IMR-90 (cell line): ENCODE measurements around the gene C11orf68. TPM values are rescaled to one million over a fixed set of nuclear protein-coding genes. Genes with fewer than 3 reads are reported as not detected.

Experiments
- ATAC-seq: fragments of 200-7000 bp; cut with Tn5 transposase; 2 replicates; pipeline ENCODE4 v1.9.1; 2020; ENCODE audit warnings: low read depth, mild to moderate bottlenecking, moderate library complexity
- BruUV-seq: library from RNA; stranded (reverse); fragments of 400-500 nt; replicated peaks from 2 replicates; lab custom pipeline; 2021; lab: Mats Ljungman, UMichigan
- CTCF ChIA-PET: fragments of 300-600 bp; formaldehyde crosslinking; extraction: SDS; loops from one replicate; lab custom pipeline; 2021; ENCODE audit warnings: antibody characterized with exemption; lab: Yijun Ruan, JAX
- POLR2A ChIA-PET: fragments of 300-600 bp; sonication (Branson Sonifier 250); formaldehyde crosslinking; loops from one replicate; lab custom pipeline; 2022; ENCODE audit warnings: antibody characterized with exemption; ENCODE audit not compliant: unreplicated experiment; lab: Charles Lee
- DNase-seq: peaks from one replicate; pipeline ENCODE4 v3.0.0; 2013
- H2AFZ ChIP-seq: replicated peaks from 2 replicates; pipeline ENCODE3; 2013; ENCODE audit warnings: low read length, mild to moderate bottlenecking; ENCODE audit not compliant: poor library complexity
- H2AK5ac ChIP-seq: 2 replicates; pipeline ENCODE4 v1.6.1; 2013; ENCODE audit warnings: low read depth, low read length, inconsistent platforms
- H2AK9ac ChIP-seq: replicated peaks from 2 replicates; pipeline ENCODE3; 2013; ENCODE audit warnings: mild to moderate bottlenecking, low read depth, low read length, moderate library complexity; ENCODE audit not compliant: poor library complexity
- H2BK120ac ChIP-seq: 2 replicates; pipeline ENCODE4 v1.6.1; 2013; ENCODE audit warnings: low read depth, low read length, inconsistent platforms
- H2BK15ac ChIP-seq: 3 replicates; pipeline ENCODE4 v1.6.1; 2013; ENCODE audit warnings: low read depth, low read length, inconsistent platforms
- H2BK20ac ChIP-seq: 2 replicates; pipeline ENCODE4 v1.6.1; 2013; ENCODE audit warnings: low read depth, mild to moderate bottlenecking, inconsistent platforms, low read length, moderate library complexity
- H2BK5ac ChIP-seq: 2 replicates; pipeline ENCODE4 v1.6.1; 2013; ENCODE audit warnings: mild to moderate bottlenecking, low read depth, low read length, inconsistent platforms; ENCODE audit not compliant: poor library complexity, severe bottlenecking
- H3K14ac ChIP-seq: replicated peaks from 2 replicates; pipeline ENCODE4 v1.6.1; 2013; ENCODE audit warnings: low read depth, low read length, inconsistent platforms
- H3K18ac ChIP-seq: 2 replicates; pipeline ENCODE4 v1.6.1; 2013; ENCODE audit warnings: low read depth, low read length, control low read depth
- H3K23ac ChIP-seq: 2 replicates; pipeline ENCODE4 v1.6.1; 2013; ENCODE audit warnings: low read depth, low read length, inconsistent platforms
- H3K27ac ChIP-seq: 2 replicates; pipeline ENCODE4 v1.5.1; 2013; ENCODE audit warnings: mild to moderate bottlenecking, control low read depth, low read length; ENCODE audit not compliant: insufficient read depth
- H3K27me3 ChIP-seq: 2 replicates; pipeline ENCODE4 v1.6.1; 2013; ENCODE audit warnings: low read length; ENCODE audit not compliant: control insufficient read depth, insufficient read depth
- H3K36me3 ChIP-seq: 2 replicates; pipeline ENCODE4 v1.6.1; 2013; ENCODE audit warnings: low read length, mixed read lengths; ENCODE audit not compliant: control insufficient read depth, insufficient read depth
- H3K4ac ChIP-seq: 2 replicates; pipeline ENCODE4 v1.6.1; 2013; ENCODE audit warnings: low read depth, low read length, inconsistent platforms
- H3K4me1 ChIP-seq: 2 replicates; pipeline ENCODE4 v1.6.1; 2013; ENCODE audit warnings: low read length, mixed read lengths; ENCODE audit not compliant: control insufficient read depth, insufficient read depth
- H3K4me2 ChIP-seq: 2 replicates; pipeline ENCODE4 v1.6.1; 2013; ENCODE audit warnings: low read depth, mild to moderate bottlenecking, control low read depth, low read length, moderate library complexity
- H3K4me3 ChIP-seq: 2 replicates; pipeline ENCODE4 v1.5.1; 2013; ENCODE audit warnings: low read depth, mild to moderate bottlenecking, control low read depth, low read length, moderate library complexity; ENCODE audit not compliant: insufficient read depth
- H3K56ac ChIP-seq: 2 replicates; pipeline ENCODE4 v1.6.1; 2013; ENCODE audit warnings: low read length, inconsistent platforms; ENCODE audit not compliant: insufficient read depth; ENCODE audit errors: extremely low read depth
- H3K79me1 ChIP-seq, 2 experiments: 2 replicates each; pipeline ENCODE4 v1.6.1; 2013; ENCODE audit warnings: low read length in 2 of 2, inconsistent platforms in 1 of 2, low read depth in 1 of 2
- H3K9ac ChIP-seq: 2 replicates; pipeline ENCODE4 v1.6.1; 2013; ENCODE audit warnings: low read depth, low read length, control low read depth
- H3K9me1 ChIP-seq: 2 replicates; pipeline ENCODE4 v1.6.1; 2013; ENCODE audit warnings: low read length, inconsistent platforms; ENCODE audit not compliant: insufficient read depth
- H3K9me3 ChIP-seq: 2 replicates; pipeline ENCODE4 v1.6.1; 2013; ENCODE audit warnings: low read length; ENCODE audit not compliant: control insufficient read depth, insufficient read depth
- H4K20me1 ChIP-seq: 2 replicates; pipeline ENCODE4 v1.6.1; 2013; ENCODE audit warnings: low read length, inconsistent platforms; ENCODE audit not compliant: insufficient read depth
- H4K5ac ChIP-seq: 2 replicates; pipeline ENCODE4 v1.6.1; 2013; ENCODE audit warnings: mild to moderate bottlenecking, low read depth, low read length, control low read depth
- H4K8ac ChIP-seq, 2 experiments: 2 replicates each; pipeline ENCODE4 v1.6.1; 2013; ENCODE audit warnings: low read depth in 2 of 2, low read length in 2 of 2, control low read depth in 1 of 2, inconsistent platforms in 1 of 2
- H4K91ac ChIP-seq: 2 replicates; pipeline ENCODE4 v1.6.1; 2013; ENCODE audit warnings: low read depth, low read length, inconsistent platforms; ENCODE audit not compliant: insufficient read depth
- BHLHE40 ChIP-seq: fragments of 150-350 bp; IDR thresholded peaks from 2 replicates; pipeline ENCODE4 v1.6.1; 2016; ENCODE audit warnings: mild to moderate bottlenecking, low read depth, low read length
- CEBPB ChIP-seq: IDR thresholded peaks from 2 replicates; pipeline ENCODE4 v1.6.1; 2012; ENCODE audit warnings: low read depth, low read length, improper control_type of control experiment
- CTCF ChIP-seq: conservative IDR thresholded peaks from 2 replicates; pipeline ENCODE4 v1.5.1; 2012; ENCODE audit warnings: mild to moderate bottlenecking, low read depth, low read length, improper control_type of control experiment
- ELK1 ChIP-seq: fragments of 150-350 bp; IDR thresholded peaks from 2 replicates; pipeline ENCODE4 v1.6.1; 2016; ENCODE audit warnings: low read depth, mild to moderate bottlenecking, low read length, moderate library complexity, borderline replicate concordance
- FOS ChIP-seq: fragments of 150-350 bp; IDR thresholded peaks from 2 replicates; pipeline ENCODE4 v1.6.1; 2016; ENCODE audit warnings: low read depth, low read length
- MAFK ChIP-seq: IDR thresholded peaks from 2 replicates; pipeline ENCODE4 v1.6.1; 2012; ENCODE audit warnings: low read depth, low read length, improper control_type of control experiment
- MAZ ChIP-seq: IDR thresholded peaks from 2 replicates; pipeline ENCODE4 v1.6.1; 2012; ENCODE audit warnings: low read depth, mild to moderate bottlenecking, low read length, improper control_type of control experiment, moderate library complexity, borderline replicate concordance
- NFE2L2 ChIP-seq: fragments of 150-350 bp; IDR thresholded peaks from 2 replicates; pipeline ENCODE4 v1.6.1; 2016; ENCODE audit warnings: low read depth, mild to moderate bottlenecking, low read length
- RAD21 ChIP-seq: IDR thresholded peaks from 2 replicates; pipeline ENCODE4 v1.6.1; 2012; ENCODE audit warnings: low read length, improper control_type of control experiment
- RCOR1 ChIP-seq: IDR thresholded peaks from 2 replicates; pipeline ENCODE4 v1.6.1; 2012; ENCODE audit warnings: mild to moderate bottlenecking, low read length, improper control_type of control experiment; ENCODE audit not compliant: insufficient replicate concordance
- RFX5 ChIP-seq: IDR thresholded peaks from 2 replicates; pipeline ENCODE4 v1.8.0; 2012; ENCODE audit warnings: low read depth, mild to moderate bottlenecking, low read length, moderate library complexity
- SMC3 ChIP-seq: fragments of 150-350 bp; IDR thresholded peaks from 2 replicates; pipeline ENCODE4 v1.6.1; 2016; ENCODE audit warnings: low read depth, mild to moderate bottlenecking, antibody characterized with exemption, low read length, moderate library complexity
- USF2 ChIP-seq: fragments of 150-350 bp; IDR thresholded peaks from 2 replicates; pipeline ENCODE4 v1.6.1; 2017; ENCODE audit warnings: mild to moderate bottlenecking, antibody characterized with exemption, low read length, low read depth
- WGBS, 2 experiments: methylation state at CpG; one replicate each; pipeline versions ENCODE4 v1.1.5 to v1.1.7; 2013; ENCODE audit warnings: missing lambda C conversion rate in 2 of 2; ENCODE audit not compliant: insufficient read length in 1 of 2; ENCODE audit errors: extremely low coverage in 2 of 2; 5-methylcytosine and 5-hydroxymethylcytosine counted together
- dilution Hi-C: fragments of 300-500 bp; cut with HindIII; formaldehyde crosslinking; loops from one replicate; pipeline ENCODE4 v1.14.3; 2018; ENCODE audit warnings: low sequenced_read_pairs; ENCODE audit not compliant: unreplicated experiment
- in situ Hi-C: fragments of 300-500 bp; cut with MboI; formaldehyde crosslinking; loops from 3 replicates; pipeline ENCODE4 v1.14.3; 2019; ENCODE audit warnings: low sequenced_read_pairs, inconsistent platforms, mixed read lengths
- intact Hi-C: fragments of 100-400 bp; cut with micrococcal nuclease; formaldehyde crosslinking; loops from 2 replicates; pipeline ENCODE4 v1.10.0; 2022
- polyA plus RNA-seq, 3 experiments: library from polyadenylated mRNA; depleted of rRNA; stranded (reverse); fragments of >200 nt; gene quantifications; 2 replicates each; pipeline ENCODE4 v1.2.3, GENCODE V29; 2012; ENCODE audit warnings: low replicate concordance in 1 of 3
- total RNA-seq: library from RNA; depleted of rRNA; stranded (reverse); fragments of >200 nt; gene quantifications from 2 replicates; pipeline ENCODE4 v1.2.3, GENCODE V29; 2012

C11orf68 gene
- total and polyA plus RNA-seq, 2 of the 4 experiments (the other 2 are of a cell fraction): 20.3 to 104 TPM

GRCh38 chr11:65880027-65880426 lies 38.8 kb downstream of the C11orf68 start:
- Histone ChIP-seq H3K27me3 (no peaks in the 10 kb centered on the region), H4K91ac (no peak overlapping the region), H4K5ac (no peak overlapping the region), H4K8ac (no peak overlapping the region), H4K20me1 (peaks cover 12% of the 10 kb centered on the region; the same call in 1 of the 2 replicates), H3K4me3 (no peak overlapping the region), H3K9ac (no peak overlapping the region), H3K18ac (no peak overlapping the region), H2BK15ac (no peak overlapping the region), H3K36me3 (peaks cover 27% of the 10 kb centered on the region), H3K56ac (no peak overlapping the region), H3K4ac (no peak overlapping the region), H3K23ac (no peak overlapping the region), H3K4me2 (no peak overlapping the region), H3K9me3 (no peaks in the 10 kb centered on the region), H3K79me1 (peaks cover 9 to 23% of the 10 kb centered on the region in 2 experiments), H3K27ac (no peak overlapping the region), H3K4me1 (no peaks in the 10 kb centered on the region; the same call in 1 of the 2 replicates), H3K9me1 (peaks cover 8% of the 10 kb centered on the region), H2BK120ac (no peak overlapping the region), H2AFZ (no peak overlapping the region), H3K14ac (no peak overlapping the region), H2BK5ac (no peak overlapping the region), H2AK5ac (no peak overlapping the region), H2BK20ac (no peak overlapping the region), H2AK9ac (peak overlapping the region; percentile 50)
- intact Hi-C loops: no loop called here
- BruUV-seq: no TSS peak
- in situ Hi-C loops: loop anchor here (5.0 kb wide), 1 partner anchor 107 kb away; no protein-coding TSS in a partner anchor
- ATAC-seq (no peak), DNase-seq (no peak)
- WGBS, 2 experiments: 83% methylated on average over 4 of the region's 7 CpGs; no CpG with 5 or more reads in 1 of the 2 experiments
- no peak for TF ChIP-seq RCOR1
- no peak for TF ChIP-seq CEBPB
- no peak for TF ChIP-seq SMC3
- TF ChIP-seq FOS: no peak
- TF ChIP-seq CTCF: no peak
- TF ChIP-seq RAD21: no peak
- no peak for TF ChIP-seq RFX5
- no peak for TF ChIP-seq MAZ
- TF ChIP-seq USF2: no peak
- TF ChIP-seq MAFK: no peak
- no peak for TF ChIP-seq ELK1
- no peak for TF ChIP-seq NFE2L2
- no peak for TF ChIP-seq BHLHE40
- POLR2A ChIA-PET: no interaction called here
- CTCF ChIA-PET: no interaction called here
- dilution Hi-C loops: no loop called here
